K562 (cell line): ENCODE data around the gene EIF4E1B. TPM values are rescaled to one million over a fixed set of nuclear protein-coding genes. Genes with fewer than 3 reads are reported as not detected.

Experiments
- ATF2 ChIP-seq: sonication (generic); formaldehyde crosslinking; IDR thresholded peaks from 2 replicates; pipeline ENCODE4 v1.8.1; 2022; ENCODE audit warnings: missing genetic modification reagents
- ATF6 ChIP-seq: sonication (generic); formaldehyde crosslinking; IDR thresholded peaks from 2 replicates; pipeline ENCODE4 v1.4.0; 2020; ENCODE audit warnings: mild to moderate bottlenecking, missing genetic modification reagents
- BACH1 ChIP-seq: fragments of 200-800 bp; sonication (Bioruptor generic); IDR thresholded peaks from 2 replicates; pipeline ENCODE4 v1.6.1; 2016; ENCODE audit warnings: missing genetic modification characterization, missing compliant biosample characterization
- CREBBP ChIP-seq: IDR thresholded peaks from one replicate; pipeline ENCODE4 v1.6.1; 2012; ENCODE audit warnings: low read depth, mild to moderate bottlenecking, control low read depth, inconsistent platforms, low read length
- ERF ChIP-seq: fragments of 450-650 bp; formaldehyde crosslinking; IDR thresholded peaks from 2 replicates; pipeline ENCODE4 v1.4.0; 2020; ENCODE audit warnings: mild to moderate bottlenecking, mixed read lengths
- FOS ChIP-seq: IDR thresholded peaks from 3 replicates; pipeline ENCODE4 v1.6.1; 2011; ENCODE audit not compliant: insufficient read length; ENCODE audit errors: extremely low read depth
- HIVEP1 ChIP-seq: fragments of 250-450 bp; sonication (Bioruptor Pico); IDR thresholded peaks from 2 replicates; pipeline ENCODE4 v1.4.0; 2020; ENCODE audit warnings: mild to moderate bottlenecking
- POLR2A ChIP-seq: fragments of 450-650 bp; conservative IDR thresholded peaks from 2 replicates; pipeline ENCODE4 v1.6.1; 2016
- POU5F1 ChIP-seq: fragments of 150-350 bp; IDR thresholded peaks from 2 replicates; pipeline ENCODE4 v1.6.1; 2014; ENCODE audit warnings: borderline replicate concordance, low read length, low read depth, mild to moderate bottlenecking; ENCODE audit not compliant: partially characterized antibody
- RBBP5 ChIP-seq: fragments of 200-600 bp; sonication (generic); IDR thresholded peaks from 2 replicates; pipeline ENCODE4 v1.6.1; 2012; ENCODE audit warnings: borderline replicate concordance, mild to moderate bottlenecking, low read length, control low read depth, inconsistent platforms; ENCODE audit not compliant: insufficient read depth, poor library complexity, severe bottlenecking
- UBTF ChIP-seq, 2 experiments: IDR thresholded peaks; 2 replicates each; pipeline ENCODE4 v1.6.1; 2012; ENCODE audit warnings: improper control_type of control experiment in 2 of 2, low read depth in 2 of 2, low read length in 2 of 2, borderline replicate concordance in 1 of 2
- ZBTB11 ChIP-seq, 3 experiments: fragments of 200-800 bp in 1 of 3; fragments of 250-450 bp in 1 of 3; fragments of 450-650 bp in 1 of 3; sonication (Bioruptor Pico) in 1 of 3; sonication (Bioruptor generic) in 1 of 3; formaldehyde crosslinking in 1 of 3; IDR thresholded peaks; 2 replicates each; pipeline versions ENCODE4 v1.6.1 to v1.8.0; 2016 to 2022; ENCODE audit warnings: mild to moderate bottlenecking in 2 of 3, missing genetic modification characterization in 2 of 3, missing compliant biosample characterization in 1 of 3, moderate library complexity in 1 of 3
- ZEB2 ChIP-seq: fragments of 450-650 bp; IDR thresholded peaks from 2 replicates; pipeline ENCODE4 v1.6.1; 2016
- ZNF282 ChIP-seq: sonication (generic); formaldehyde crosslinking; IDR thresholded peaks from 2 replicates; pipeline ENCODE4 v1.8.1; 2023; ENCODE audit warnings: missing genetic modification reagents
- ZNF584 ChIP-seq: fragments of 200-800 bp; sonication (Bioruptor generic); IDR thresholded peaks from 2 replicates; pipeline ENCODE4 v1.6.1; 2016; ENCODE audit warnings: low read depth, mild to moderate bottlenecking, missing genetic modification characterization, missing compliant biosample characterization
- ZNF740 ChIP-seq, 3 experiments: fragments of 200-800 bp in 1 of 3; sonication (Bioruptor generic) in 1 of 3; sonication (generic) in 1 of 3; formaldehyde crosslinking in 1 of 3; IDR thresholded peaks; 2 replicates each; pipeline versions ENCODE4 v1.6.1 to v1.8.0; 2016 to 2022; ENCODE audit warnings: mild to moderate bottlenecking in 2 of 3, missing compliant biosample characterization in 2 of 3, missing genetic modification characterization in 2 of 3, missing genetic modification reagents in 1 of 3
- polyA plus RNA-seq, 8 experiments: library from polyadenylated mRNA; depleted of rRNA in 4 of 8; stranded (reverse) in 5 of 8; unstranded in 3 of 8; fragments of >200 nt; fragmentation: Nextera tagmentation in 2 of 8; fragmentation: Illumina TruSeq in 1 of 8; extraction: Ambion mirVana in 2 of 8; extraction: Trizol in 1 of 8; gene quantifications; 2 replicates each; pipeline versions ENCODE4 v1.2.1 to v1.2.3, GENCODE V29; 2011 to 2014; ENCODE audit warnings: inconsistent platforms in 1 of 8, missing spikeins in 1 of 8
- total RNA-seq, 7 experiments: library from RNA; depleted of rRNA in 6 of 7; stranded (reverse); fragments of >200 nt in 6 of 7; fragmentation: Illumina TruSeq in 2 of 7; extraction: Trizol in 2 of 7; gene quantifications; 2 replicates each; pipeline versions ENCODE4 v1.2.1 to v1.2.3, GENCODE V29; 2011 to 2021; ENCODE audit warnings: low replicate concordance in 1 of 7

Gene EIF4E1B
- total and polyA plus RNA-seq, 9 of the 15 experiments (the other 6 are each of a cell fraction or from before 2014, with no cell fraction given), result not detected

- no peak for TF ChIP-seq RBBP5
- no peak for TF ChIP-seq BACH1
- TF ChIP-seq ZNF584 (CRISPR knock-in tag), result no peak
- no peak for TF ChIP-seq ATF6 (CRISPR knock-in tag)
- TF ChIP-seq POU5F1, result no peak
- no peak for TF ChIP-seq ZNF282
- TF ChIP-seq ATF2 (CRISPR knock-in tag), result no peak
- no peak for TF ChIP-seq CREBBP
- no peak for TF ChIP-seq HIVEP1
- TF ChIP-seq POLR2A, result no peak
- TF ChIP-seq ZNF740 (CRISPR knock-in tag; IDR thresholded peaks at IDR 0.05), result no peak
- no peak for TF ChIP-seq ZNF740 (tag; IDR thresholded peaks at IDR 0.05)
- TF ChIP-seq ERF, result no peak
- TF ChIP-seq ZBTB11 (CRISPR knock-in tag; IDR thresholded peaks at IDR 0.05), result no peak
- TF ChIP-seq UBTF (IDR thresholded peaks at IDR 0.05; ENCODE audit: borderline replicate concordance in 1 of 2, low read depth in 2 of 2, low read length in 2 of 2), result no peak
- TF ChIP-seq FOS, result no peak
- TF ChIP-seq ZEB2, result no peak
Measured at GRCh38 chr5:176648474-176649194, 18.2 kb downstream of the EIF4E1B start (continued).
